GM23338 (cell line): ENCODE measurements around the gene FAM168A.

Experiments
- EZH2phosphoT487 ChIP-seq: fragments of 200-600 bp; sonication (generic); IDR thresholded peaks from one replicate; pipeline ENCODE4 v1.8.1; 2018; ENCODE audit warnings: antibody characterized with exemption; ENCODE audit not compliant: unreplicated experiment
- POLR2AphosphoS5 ChIP-seq: IDR thresholded peaks from 2 replicates; pipeline ENCODE4 v1.6.1; 2016; ENCODE audit warnings: antibody characterized with exemption, low read depth
- TF ChIP-seq, protein P1 (sequence below): IDR thresholded peaks from one replicate; pipeline ENCODE4 v1.6.1; 2018; ENCODE audit warnings: antibody characterized with exemption; ENCODE audit not compliant: unreplicated experiment
- TF ChIP-seq, protein P2 (sequence below), 2 experiments: fragments of 200-600 bp in 1 of 2; sonication (generic) in 1 of 2; conservative IDR thresholded peaks; 2 replicates each; pipeline versions ENCODE4 v1.5.1 to v1.6.1; 2016 to 2017; ENCODE audit warnings: antibody characterized with exemption in 2 of 2, low read depth in 2 of 2, mild to moderate bottlenecking in 2 of 2, moderate library complexity in 1 of 2

DNA sequence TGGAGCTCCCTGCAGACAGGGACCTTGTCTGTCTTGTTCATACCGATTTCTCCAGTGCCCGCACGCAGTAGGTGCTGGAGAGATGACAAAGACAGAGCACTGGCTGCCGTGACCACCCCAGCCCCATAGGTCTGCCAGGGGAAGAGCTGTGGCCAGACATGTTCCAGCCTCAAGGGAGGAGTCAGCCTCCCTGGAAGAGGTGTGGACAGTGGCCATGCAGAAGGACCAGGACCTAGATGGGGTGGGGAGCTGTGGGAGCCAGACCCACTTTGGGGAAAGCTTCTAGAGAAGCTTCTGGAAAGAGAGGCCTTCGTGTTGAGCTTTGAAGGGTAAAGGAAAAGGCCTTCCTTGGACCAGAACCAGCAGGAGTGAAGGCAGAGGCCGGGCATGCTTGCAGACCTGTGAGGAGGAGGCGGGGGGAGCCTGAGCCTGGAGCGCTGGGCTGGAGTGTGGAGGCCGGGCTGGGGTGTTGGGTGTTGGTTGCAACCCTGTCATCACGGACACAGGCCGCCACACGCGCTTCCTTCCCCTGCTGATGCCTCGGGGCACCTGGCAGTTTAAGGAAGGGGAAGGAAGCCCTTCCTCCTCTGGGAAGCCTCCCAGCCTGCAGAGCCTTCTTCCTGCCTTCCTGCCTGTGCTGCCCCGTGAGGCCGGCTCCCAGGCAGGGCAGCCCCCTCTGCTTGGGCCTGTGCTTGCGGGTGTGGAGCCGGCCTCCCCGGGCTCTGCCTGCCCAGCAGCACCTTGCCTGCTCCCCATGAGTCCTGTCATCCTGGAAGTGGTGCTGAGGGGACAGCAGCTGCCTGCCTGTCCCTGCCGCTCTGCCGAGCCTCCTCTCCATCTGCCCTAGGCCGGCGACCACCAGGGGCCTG is 209.4 kb downstream of the FAM168A start:
- TF ChIP-seq, protein P1, sequence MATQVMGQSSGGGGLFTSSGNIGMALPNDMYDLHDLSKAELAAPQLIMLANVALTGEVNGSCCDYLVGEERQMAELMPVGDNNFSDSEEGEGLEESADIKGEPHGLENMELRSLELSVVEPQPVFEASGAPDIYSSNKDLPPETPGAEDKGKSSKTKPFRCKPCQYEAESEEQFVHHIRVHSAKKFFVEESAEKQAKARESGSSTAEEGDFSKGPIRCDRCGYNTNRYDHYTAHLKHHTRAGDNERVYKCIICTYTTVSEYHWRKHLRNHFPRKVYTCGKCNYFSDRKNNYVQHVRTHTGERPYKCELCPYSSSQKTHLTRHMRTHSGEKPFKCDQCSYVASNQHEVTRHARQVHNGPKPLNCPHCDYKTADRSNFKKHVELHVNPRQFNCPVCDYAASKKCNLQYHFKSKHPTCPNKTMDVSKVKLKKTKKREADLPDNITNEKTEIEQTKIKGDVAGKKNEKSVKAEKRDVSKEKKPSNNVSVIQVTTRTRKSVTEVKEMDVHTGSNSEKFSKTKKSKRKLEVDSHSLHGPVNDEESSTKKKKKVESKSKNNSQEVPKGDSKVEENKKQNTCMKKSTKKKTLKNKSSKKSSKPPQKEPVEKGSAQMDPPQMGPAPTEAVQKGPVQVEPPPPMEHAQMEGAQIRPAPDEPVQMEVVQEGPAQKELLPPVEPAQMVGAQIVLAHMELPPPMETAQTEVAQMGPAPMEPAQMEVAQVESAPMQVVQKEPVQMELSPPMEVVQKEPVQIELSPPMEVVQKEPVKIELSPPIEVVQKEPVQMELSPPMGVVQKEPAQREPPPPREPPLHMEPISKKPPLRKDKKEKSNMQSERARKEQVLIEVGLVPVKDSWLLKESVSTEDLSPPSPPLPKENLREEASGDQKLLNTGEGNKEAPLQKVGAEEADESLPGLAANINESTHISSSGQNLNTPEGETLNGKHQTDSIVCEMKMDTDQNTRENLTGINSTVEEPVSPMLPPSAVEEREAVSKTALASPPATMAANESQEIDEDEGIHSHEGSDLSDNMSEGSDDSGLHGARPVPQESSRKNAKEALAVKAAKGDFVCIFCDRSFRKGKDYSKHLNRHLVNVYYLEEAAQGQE = peak; percentile 43
- TF ChIP-seq, protein P2, sequence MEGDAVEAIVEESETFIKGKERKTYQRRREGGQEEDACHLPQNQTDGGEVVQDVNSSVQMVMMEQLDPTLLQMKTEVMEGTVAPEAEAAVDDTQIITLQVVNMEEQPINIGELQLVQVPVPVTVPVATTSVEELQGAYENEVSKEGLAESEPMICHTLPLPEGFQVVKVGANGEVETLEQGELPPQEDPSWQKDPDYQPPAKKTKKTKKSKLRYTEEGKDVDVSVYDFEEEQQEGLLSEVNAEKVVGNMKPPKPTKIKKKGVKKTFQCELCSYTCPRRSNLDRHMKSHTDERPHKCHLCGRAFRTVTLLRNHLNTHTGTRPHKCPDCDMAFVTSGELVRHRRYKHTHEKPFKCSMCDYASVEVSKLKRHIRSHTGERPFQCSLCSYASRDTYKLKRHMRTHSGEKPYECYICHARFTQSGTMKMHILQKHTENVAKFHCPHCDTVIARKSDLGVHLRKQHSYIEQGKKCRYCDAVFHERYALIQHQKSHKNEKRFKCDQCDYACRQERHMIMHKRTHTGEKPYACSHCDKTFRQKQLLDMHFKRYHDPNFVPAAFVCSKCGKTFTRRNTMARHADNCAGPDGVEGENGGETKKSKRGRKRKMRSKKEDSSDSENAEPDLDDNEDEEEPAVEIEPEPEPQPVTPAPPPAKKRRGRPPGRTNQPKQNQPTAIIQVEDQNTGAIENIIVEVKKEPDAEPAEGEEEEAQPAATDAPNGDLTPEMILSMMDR (conservative IDR thresholded peaks at IDR 0.05; ENCODE audit: low read depth in 2 of 2) = no peak
- TF ChIP-seq EZH2phosphoT487 = no peak
- TF ChIP-seq POLR2AphosphoS5 = no peak
